ENCODE results near the gene NUDCD3. TPM values are rescaled to one million over a fixed set of nuclear protein-coding genes. Genes with fewer than 3 reads are reported as not detected.

The NUDCD3 gene
- total RNA-seq, 1 experiment from 2014 or later: 71.9 TPM

DNA sequence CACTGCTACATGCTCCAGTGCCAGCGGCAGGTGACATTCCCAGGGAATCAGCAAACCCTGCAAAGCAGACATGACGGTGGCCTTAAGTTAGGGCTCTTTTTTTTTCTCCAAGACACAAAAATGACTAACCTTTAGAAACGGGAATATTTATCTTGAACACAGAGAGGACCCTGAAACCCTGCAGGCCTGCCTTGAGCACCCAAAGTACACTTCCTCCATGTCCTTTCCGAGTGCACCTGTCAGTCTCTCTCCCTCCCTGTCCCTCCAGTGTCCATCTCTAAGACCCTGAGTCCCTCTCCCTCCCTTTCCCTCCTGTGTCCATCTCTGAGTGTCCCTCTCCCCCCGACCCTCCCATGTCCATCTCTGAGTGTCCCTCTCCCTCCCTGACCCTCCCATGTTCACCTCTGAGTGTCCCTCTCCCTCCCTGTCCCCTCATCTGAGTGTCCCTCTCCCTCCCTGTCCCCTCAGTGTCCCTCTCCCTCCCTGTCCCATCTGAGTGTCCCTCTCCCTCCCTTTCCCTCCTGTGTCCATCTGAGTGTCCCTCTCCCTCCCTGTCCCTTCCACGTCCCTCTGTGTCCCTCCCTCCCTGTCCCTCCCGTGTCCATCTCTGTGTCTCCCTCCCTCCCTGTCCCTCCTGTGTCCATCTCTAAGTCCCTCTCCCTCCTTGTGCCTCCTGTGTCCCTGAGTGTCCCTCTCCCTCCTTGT lies 113.9 kb downstream of the NUDCD3 start:
- Histone ChIP-seq H4K20me1 (ENCODE audit: control insufficient read depth, insufficient read depth, insufficient read length) (no peaks in the 10 kb centered on the region), H3K9ac (ENCODE audit: extremely low read depth, insufficient read length, low read length) (no peak overlapping the region), H3K4ac (ENCODE audit: low read depth, low read length) (no peak overlapping the region), H3K14ac (ENCODE audit: insufficient read depth, low read length) (no peak overlapping the region), H2BK120ac (ENCODE audit: low read depth, low read length, poor library complexity, severe bottlenecking) (no peak overlapping the region), H3K79me2 (ENCODE audit: insufficient read depth, low read length) (no peaks in the 10 kb centered on the region), H3K56ac (ENCODE audit: insufficient read length, low read depth, low read length) (no peak overlapping the region), H3K4me2 (ENCODE audit: insufficient read depth, insufficient read length, low read length) (no peak overlapping the region), H3K23ac (ENCODE audit: insufficient read length, low read depth, low read length) (no peak overlapping the region), H2BK20ac (ENCODE audit: low read depth, low read length, poor library complexity, severe bottlenecking) (no peak overlapping the region), H3T11ph (ENCODE audit: low read length) (no peak overlapping the region), H2AFZ (ENCODE audit: low read length) (no peak overlapping the region), H4K91ac (ENCODE audit: insufficient read length, low read depth, low read length) (no peak overlapping the region), H4K8ac (replicated peaks; ENCODE audit: insufficient read length, low read depth, low read length) (no peak overlapping the region), H3K9me3 (ENCODE audit: control insufficient read depth, low read depth, low read length) (no peaks in the 10 kb centered on the region), H2BK15ac (ENCODE audit: low read depth, low read length) (no peak overlapping the region), H2AK5ac (ENCODE audit: insufficient read length, low read length) (no peak overlapping the region), H3K27ac (ENCODE audit: insufficient read length, low read depth, low read length) (no peak overlapping the region), H3K79me1 (ENCODE audit: insufficient read depth, low read depth, low read length, poor library complexity, severe bottlenecking) (no peaks in the 10 kb centered on the region), H3K27me3 (ENCODE audit: insufficient read depth, low read length) (no peaks in the 10 kb centered on the region), H3K18ac (ENCODE audit: insufficient read length, low read depth, low read length) (no peak overlapping the region), H2BK12ac (ENCODE audit: insufficient read length, low read depth, low read length) (no peak overlapping the region), H3K23me2 (ENCODE audit: insufficient read length, low read depth, low read length, poor library complexity, severe bottlenecking) (no peaks in the 10 kb centered on the region), H3K4me1 (ENCODE audit: insufficient read depth, low read length) (peaks cover 2% of the 10 kb centered on the region), H4K5ac (ENCODE audit: insufficient read length, low read depth, low read length) (no peak overlapping the region), H2BK5ac (ENCODE audit: insufficient read length, low read length) (no peak overlapping the region)
- TF ChIP-seq, protein P1, sequence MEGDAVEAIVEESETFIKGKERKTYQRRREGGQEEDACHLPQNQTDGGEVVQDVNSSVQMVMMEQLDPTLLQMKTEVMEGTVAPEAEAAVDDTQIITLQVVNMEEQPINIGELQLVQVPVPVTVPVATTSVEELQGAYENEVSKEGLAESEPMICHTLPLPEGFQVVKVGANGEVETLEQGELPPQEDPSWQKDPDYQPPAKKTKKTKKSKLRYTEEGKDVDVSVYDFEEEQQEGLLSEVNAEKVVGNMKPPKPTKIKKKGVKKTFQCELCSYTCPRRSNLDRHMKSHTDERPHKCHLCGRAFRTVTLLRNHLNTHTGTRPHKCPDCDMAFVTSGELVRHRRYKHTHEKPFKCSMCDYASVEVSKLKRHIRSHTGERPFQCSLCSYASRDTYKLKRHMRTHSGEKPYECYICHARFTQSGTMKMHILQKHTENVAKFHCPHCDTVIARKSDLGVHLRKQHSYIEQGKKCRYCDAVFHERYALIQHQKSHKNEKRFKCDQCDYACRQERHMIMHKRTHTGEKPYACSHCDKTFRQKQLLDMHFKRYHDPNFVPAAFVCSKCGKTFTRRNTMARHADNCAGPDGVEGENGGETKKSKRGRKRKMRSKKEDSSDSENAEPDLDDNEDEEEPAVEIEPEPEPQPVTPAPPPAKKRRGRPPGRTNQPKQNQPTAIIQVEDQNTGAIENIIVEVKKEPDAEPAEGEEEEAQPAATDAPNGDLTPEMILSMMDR (conservative IDR thresholded peaks at IDR 0.05): no peak
- peak; percentile 17 for DNase-seq
- no peaks in the 10 kb centered on the region for H3K9me3 Mint-ChIP-seq
- H3K27me3 Mint-ChIP-seq (ENCODE audit: low read depth): peaks cover 15% of the 10 kb centered on the region
- H3K4me3 Mint-ChIP-seq: no peak overlapping the region
- WGBS (ENCODE audit: extremely low coverage, insufficient read length, low lambda C conversion rate): no CpG with 5 or more reads among the region's 7 CpGs
- no peak overlapping the region; a peak in 1 of 7 replicates for H3K27ac Mint-ChIP-seq
- no peaks in the 10 kb centered on the region; a peak in 1 of 7 replicates for H3K36me3 Mint-ChIP-seq (ENCODE audit: insufficient read depth in 1 of 3, low read depth in 3 of 3)
- H3K4me1 Mint-ChIP-seq: no peaks in the 10 kb centered on the region

All from H9 (cell line).